ENCODE measurements around the gene HCK. TPM values are rescaled to one million over a fixed set of nuclear protein-coding genes. Genes with fewer than 3 reads are reported as not detected.

HCK gene
- polyA plus RNA-seq, 1 of the 3 experiments (the other 2 are of a cell fraction) = not detected

DNA sequence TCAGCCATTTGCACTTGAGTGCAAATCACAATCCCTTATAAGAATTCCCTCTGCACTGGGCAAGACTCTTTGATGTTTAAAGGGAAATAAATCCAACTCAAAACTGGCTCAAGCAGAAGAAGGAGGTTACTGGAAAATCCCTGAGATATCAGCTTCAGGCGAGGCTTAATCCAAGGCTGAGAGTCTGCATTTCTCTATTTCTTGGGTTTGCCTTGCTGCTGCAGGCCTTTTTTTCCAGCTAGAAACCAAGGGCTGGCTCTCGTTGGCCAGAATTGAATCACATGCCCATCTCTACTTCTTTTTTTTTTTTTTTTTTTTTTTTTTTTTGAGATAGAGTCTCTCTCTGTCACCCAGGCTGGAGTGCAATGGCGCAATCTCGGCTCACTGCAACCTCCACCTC is 11.7 kb downstream of the HCK start:
- Histone ChIP-seq H3K4me1 (ENCODE audit: control insufficient read depth in 1 of 2, insufficient read depth in 2 of 2, low read depth in 1 of 2, low read length in 1 of 2) (no peaks in the 10 kb centered on the region; a peak in 1 of 4 replicates), H3K9me3 (no peaks in the 10 kb centered on the region), H2AFZ (ENCODE audit: low read depth) (no peak overlapping the region), H3K27ac (ENCODE audit: low read depth in 2 of 2, low read length in 1 of 2) (no peak overlapping the region), H3K9me2 (no peaks in the 10 kb centered on the region), H3F3A (replicated peaks; ENCODE audit: insufficient read depth) (peaks cover 4% of the 10 kb centered on the region), H4K20me1 (ENCODE audit: insufficient read depth) (no peaks in the 10 kb centered on the region), H3K36me3 (replicated peaks in 1 of 2; ENCODE audit: control insufficient read depth in 1 of 2, insufficient read depth in 2 of 2, low read length in 1 of 2) (no peaks in the 10 kb centered on the region), H3K9ac (no peak overlapping the region), H3K4me3 (ENCODE audit: low read depth in 2 of 2, low read length in 1 of 2) (no peak overlapping the region), H3K79me2 (ENCODE audit: insufficient read depth) (no peaks in the 10 kb centered on the region), H3K27me3 (ENCODE audit: insufficient read depth) (peaks cover 43% of the 10 kb centered on the region), H3K4me2 (no peak overlapping the region)
- CTCF ChIA-PET = interaction anchor here (1.1 to 2.0 kb wide), 2 partner anchors 28 to 33 kb away, joined by 5 to 7 read pairs; no protein-coding TSS in a partner anchor
- POLR2A ChIA-PET = no interaction called here
- 72% methylated on average over 4 of the region's 4 CpGs for WGBS (ENCODE audit: low lambda C conversion rate)
- no peak for DNase-seq
- no peak for TF ChIP-seq TEAD4 (IDR thresholded peaks at IDR 0.05; ENCODE audit: borderline replicate concordance, insufficient read depth)
- TF ChIP-seq JUND (IDR thresholded peaks at IDR 0.05) = no peak
- no peak for TF ChIP-seq GABPA (IDR thresholded peaks at IDR 0.05; ENCODE audit: low read depth)
- no peak for TF ChIP-seq NRF1 (IDR thresholded peaks at IDR 0.05; ENCODE audit: low read depth, low read length)
- TF ChIP-seq MXI1 (IDR thresholded peaks at IDR 0.05; ENCODE audit: low read depth, low read length) = no peak
- no peak for TF ChIP-seq ELF1 (IDR thresholded peaks at IDR 0.05)
- TF ChIP-seq, protein P1, sequence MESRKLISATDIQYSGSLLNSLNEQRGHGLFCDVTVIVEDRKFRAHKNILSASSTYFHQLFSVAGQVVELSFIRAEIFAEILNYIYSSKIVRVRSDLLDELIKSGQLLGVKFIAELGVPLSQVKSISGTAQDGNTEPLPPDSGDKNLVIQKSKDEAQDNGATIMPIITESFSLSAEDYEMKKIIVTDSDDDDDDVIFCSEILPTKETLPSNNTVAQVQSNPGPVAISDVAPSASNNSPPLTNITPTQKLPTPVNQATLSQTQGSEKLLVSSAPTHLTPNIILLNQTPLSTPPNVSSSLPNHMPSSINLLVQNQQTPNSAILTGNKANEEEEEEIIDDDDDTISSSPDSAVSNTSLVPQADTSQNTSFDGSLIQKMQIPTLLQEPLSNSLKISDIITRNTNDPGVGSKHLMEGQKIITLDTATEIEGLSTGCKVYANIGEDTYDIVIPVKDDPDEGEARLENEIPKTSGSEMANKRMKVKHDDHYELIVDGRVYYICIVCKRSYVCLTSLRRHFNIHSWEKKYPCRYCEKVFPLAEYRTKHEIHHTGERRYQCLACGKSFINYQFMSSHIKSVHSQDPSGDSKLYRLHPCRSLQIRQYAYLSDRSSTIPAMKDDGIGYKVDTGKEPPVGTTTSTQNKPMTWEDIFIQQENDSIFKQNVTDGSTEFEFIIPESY (IDR thresholded peaks at IDR 0.05; ENCODE audit: borderline replicate concordance, low read depth) = no peak
- TF ChIP-seq RCOR1 (IDR thresholded peaks at IDR 0.05; ENCODE audit: low read length) = no peak
- no peak for TF ChIP-seq FOXM1 (IDR thresholded peaks at IDR 0.05; ENCODE audit: low read depth)
- TF ChIP-seq TAF1 (IDR thresholded peaks at IDR 0.05; ENCODE audit: borderline replicate concordance, low read depth, low read length) = no peak
- TF ChIP-seq POLR2AphosphoS5 (IDR thresholded peaks at IDR 0.05; ENCODE audit: low read depth, low read length) = no peak
- TF ChIP-seq, protein P2, sequence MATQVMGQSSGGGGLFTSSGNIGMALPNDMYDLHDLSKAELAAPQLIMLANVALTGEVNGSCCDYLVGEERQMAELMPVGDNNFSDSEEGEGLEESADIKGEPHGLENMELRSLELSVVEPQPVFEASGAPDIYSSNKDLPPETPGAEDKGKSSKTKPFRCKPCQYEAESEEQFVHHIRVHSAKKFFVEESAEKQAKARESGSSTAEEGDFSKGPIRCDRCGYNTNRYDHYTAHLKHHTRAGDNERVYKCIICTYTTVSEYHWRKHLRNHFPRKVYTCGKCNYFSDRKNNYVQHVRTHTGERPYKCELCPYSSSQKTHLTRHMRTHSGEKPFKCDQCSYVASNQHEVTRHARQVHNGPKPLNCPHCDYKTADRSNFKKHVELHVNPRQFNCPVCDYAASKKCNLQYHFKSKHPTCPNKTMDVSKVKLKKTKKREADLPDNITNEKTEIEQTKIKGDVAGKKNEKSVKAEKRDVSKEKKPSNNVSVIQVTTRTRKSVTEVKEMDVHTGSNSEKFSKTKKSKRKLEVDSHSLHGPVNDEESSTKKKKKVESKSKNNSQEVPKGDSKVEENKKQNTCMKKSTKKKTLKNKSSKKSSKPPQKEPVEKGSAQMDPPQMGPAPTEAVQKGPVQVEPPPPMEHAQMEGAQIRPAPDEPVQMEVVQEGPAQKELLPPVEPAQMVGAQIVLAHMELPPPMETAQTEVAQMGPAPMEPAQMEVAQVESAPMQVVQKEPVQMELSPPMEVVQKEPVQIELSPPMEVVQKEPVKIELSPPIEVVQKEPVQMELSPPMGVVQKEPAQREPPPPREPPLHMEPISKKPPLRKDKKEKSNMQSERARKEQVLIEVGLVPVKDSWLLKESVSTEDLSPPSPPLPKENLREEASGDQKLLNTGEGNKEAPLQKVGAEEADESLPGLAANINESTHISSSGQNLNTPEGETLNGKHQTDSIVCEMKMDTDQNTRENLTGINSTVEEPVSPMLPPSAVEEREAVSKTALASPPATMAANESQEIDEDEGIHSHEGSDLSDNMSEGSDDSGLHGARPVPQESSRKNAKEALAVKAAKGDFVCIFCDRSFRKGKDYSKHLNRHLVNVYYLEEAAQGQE (IDR thresholded peaks at IDR 0.05; ENCODE audit: low read depth, low read length) = no peak
- no peak for TF ChIP-seq RAD21 (IDR thresholded peaks at IDR 0.05; ENCODE audit: low read length)
- TF ChIP-seq, protein P3, sequence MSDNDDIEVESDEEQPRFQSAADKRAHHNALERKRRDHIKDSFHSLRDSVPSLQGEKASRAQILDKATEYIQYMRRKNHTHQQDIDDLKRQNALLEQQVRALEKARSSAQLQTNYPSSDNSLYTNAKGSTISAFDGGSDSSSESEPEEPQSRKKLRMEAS (IDR thresholded peaks at IDR 0.05; ENCODE audit: low read depth) = no peak
- TF ChIP-seq, protein P4, sequence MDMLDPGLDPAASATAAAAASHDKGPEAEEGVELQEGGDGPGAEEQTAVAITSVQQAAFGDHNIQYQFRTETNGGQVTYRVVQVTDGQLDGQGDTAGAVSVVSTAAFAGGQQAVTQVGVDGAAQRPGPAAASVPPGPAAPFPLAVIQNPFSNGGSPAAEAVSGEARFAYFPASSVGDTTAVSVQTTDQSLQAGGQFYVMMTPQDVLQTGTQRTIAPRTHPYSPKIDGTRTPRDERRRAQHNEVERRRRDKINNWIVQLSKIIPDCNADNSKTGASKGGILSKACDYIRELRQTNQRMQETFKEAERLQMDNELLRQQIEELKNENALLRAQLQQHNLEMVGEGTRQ (IDR thresholded peaks at IDR 0.05; ENCODE audit: borderline replicate concordance, low read depth, low read length) = no peak

All from SK-N-SH (cell line).